GM23338 (cell line): ENCODE results near the gene SLC25A10. TPM values are rescaled to one million over a fixed set of nuclear protein-coding genes. Genes with fewer than 3 reads are reported as not detected.

ENCODE experiments used
- ATAC-seq: fragments of 200-7000 bp; cut with Tn5 transposase; 3 replicates; pipeline ENCODE4 v1.9.1; 2020
- DNase-seq: peaks from one replicate; pipeline ENCODE4 v3.0.0-alpha.2; 2015; ENCODE audit warnings: low spot score
- H2AFZ ChIP-seq: fragments of 200-600 bp; sonication (generic); 2 replicates; pipeline ENCODE4 v1.8.0; 2016; ENCODE audit warnings: antibody characterized with exemption, mild to moderate bottlenecking, moderate library complexity
- H3F3A ChIP-seq: fragments of 200-600 bp; sonication (generic); replicated peaks from 2 replicates; pipeline ENCODE4 v1.8.0; 2017; ENCODE audit warnings: antibody characterized with exemption, mixed run types, low read depth
- H3K27ac ChIP-seq: fragments of 200-600 bp; sonication (generic); 2 replicates; pipeline ENCODE4 v1.6.1; 2016; ENCODE audit warnings: low read depth
- H3K27me3 ChIP-seq: fragments of 200-600 bp; sonication (generic); 2 replicates; pipeline ENCODE4 v1.8.0; 2016; ENCODE audit warnings: mild to moderate bottlenecking, mixed run types, moderate library complexity; ENCODE audit not compliant: insufficient read depth
- H3K36me3 ChIP-seq: fragments of 200-600 bp; sonication (generic); 2 replicates; pipeline ENCODE4 v1.8.0; 2016; ENCODE audit warnings: mild to moderate bottlenecking; ENCODE audit not compliant: insufficient read depth
- H3K4me1 ChIP-seq: fragments of 200-600 bp; sonication (generic); 2 replicates; pipeline ENCODE4 v1.8.0; 2016; ENCODE audit warnings: mild to moderate bottlenecking, moderate library complexity; ENCODE audit not compliant: insufficient read depth
- H3K4me2 ChIP-seq: fragments of 200-600 bp; sonication (generic); 2 replicates; pipeline ENCODE4 v1.7.1; 2017; ENCODE audit warnings: mixed run types
- H3K4me3 ChIP-seq: fragments of 200-600 bp; sonication (generic); 2 replicates; pipeline ENCODE4 v1.6.1; 2016; ENCODE audit warnings: mixed run types
- H3K79me2 ChIP-seq: fragments of 200-600 bp; sonication (generic); replicated peaks from 2 replicates; pipeline ENCODE4 v1.8.0; 2017; ENCODE audit warnings: mild to moderate bottlenecking; ENCODE audit not compliant: insufficient read depth
- H3K9me2 ChIP-seq: fragments of 200-600 bp; sonication (generic); 2 replicates; pipeline ENCODE4 v1.8.0; 2017; ENCODE audit not compliant: insufficient read depth
- H4K20me1 ChIP-seq: fragments of 200-600 bp; sonication (generic); replicated peaks from 2 replicates; pipeline ENCODE4 v1.8.0; 2017; ENCODE audit warnings: mild to moderate bottlenecking; ENCODE audit not compliant: insufficient read depth
- H3K27ac Mint-ChIP-seq: 2 replicates; pipeline ENCODE4 v1.8.0; 2020; ENCODE audit warnings: inconsistent platforms, mild to moderate bottlenecking, moderate library complexity, mixed read lengths
- H3K27me3 Mint-ChIP-seq: 3 replicates; pipeline ENCODE4 v1.8.0; 2022; ENCODE audit warnings: low read depth, mild to moderate bottlenecking, moderate library complexity, mixed read lengths, inconsistent platforms; ENCODE audit not compliant: insufficient read depth, poor library complexity
- H3K36me3 Mint-ChIP-seq: 3 replicates; pipeline ENCODE4 v1.8.0; 2021; ENCODE audit warnings: low read depth, mild to moderate bottlenecking, inconsistent platforms, moderate library complexity, mixed read lengths
- H3K4me1 Mint-ChIP-seq: 3 replicates; pipeline ENCODE4 v1.8.0; 2020; ENCODE audit warnings: mild to moderate bottlenecking, inconsistent platforms, mixed read lengths
- H3K4me3 Mint-ChIP-seq: 3 replicates; pipeline ENCODE4 v1.8.0; 2021; ENCODE audit warnings: moderate library complexity, mild to moderate bottlenecking, inconsistent platforms, mixed read lengths
- H3K9me3 Mint-ChIP-seq: 3 replicates; pipeline ENCODE4 v1.8.0; 2020; ENCODE audit warnings: moderate library complexity, mild to moderate bottlenecking, inconsistent platforms, mixed read lengths
- CREB1 ChIP-seq: fragments of 250-450 bp; sonication (Bioruptor Pico); IDR thresholded peaks from 2 replicates; pipeline ENCODE4 v1.5.0; 2020; ENCODE audit warnings: low read depth, mild to moderate bottlenecking, moderate library complexity
- EZH2phosphoT487 ChIP-seq: fragments of 200-600 bp; sonication (generic); IDR thresholded peaks from one replicate; pipeline ENCODE4 v1.8.1; 2018; ENCODE audit warnings: antibody characterized with exemption; ENCODE audit not compliant: unreplicated experiment
- POLR2AphosphoS5 ChIP-seq: IDR thresholded peaks from 2 replicates; pipeline ENCODE4 v1.6.1; 2016; ENCODE audit warnings: antibody characterized with exemption, low read depth
- STAT1 ChIP-seq: IDR thresholded peaks from one replicate; pipeline ENCODE4 v1.6.1; 2016; ENCODE audit warnings: antibody characterized with exemption; ENCODE audit not compliant: unreplicated experiment
- ZNF331 ChIP-seq: fragments of 250-450 bp; sonication (Bioruptor Pico); IDR thresholded peaks from 2 replicates; pipeline ENCODE4 v1.5.0; 2020; ENCODE audit warnings: low read depth, mild to moderate bottlenecking, moderate library complexity
- polyA plus RNA-seq: library from polyadenylated mRNA; unstranded; fragments of >200 nt; fragmentation: Nextera tagmentation; extraction: Ambion mirVana; gene quantifications from 2 replicates; pipeline ENCODE4 v1.2.1, GENCODE V29; 2016
- total RNA-seq: library from RNA; depleted of rRNA; stranded (reverse); fragments of >200 nt; shearing (Covaris generic); gene quantifications from 2 replicates; pipeline ENCODE4 v1.2.3, GENCODE V29; 2014
- TF ChIP-seq, protein P1 (sequence below): IDR thresholded peaks from 2 replicates; pipeline ENCODE4 v1.6.1; 2016; ENCODE audit warnings: antibody characterized with exemption
- TF ChIP-seq, protein P2 (sequence below): fragments of 250-450 bp; sonication (Bioruptor Pico); IDR thresholded peaks from 2 replicates; pipeline ENCODE4 v1.5.0; 2020; ENCODE audit warnings: mild to moderate bottlenecking, moderate library complexity

Gene SLC25A10
- total and polyA plus RNA-seq, 2 experiments from 2014 or later = 25.7 to 47.4 TPM

DNA sequence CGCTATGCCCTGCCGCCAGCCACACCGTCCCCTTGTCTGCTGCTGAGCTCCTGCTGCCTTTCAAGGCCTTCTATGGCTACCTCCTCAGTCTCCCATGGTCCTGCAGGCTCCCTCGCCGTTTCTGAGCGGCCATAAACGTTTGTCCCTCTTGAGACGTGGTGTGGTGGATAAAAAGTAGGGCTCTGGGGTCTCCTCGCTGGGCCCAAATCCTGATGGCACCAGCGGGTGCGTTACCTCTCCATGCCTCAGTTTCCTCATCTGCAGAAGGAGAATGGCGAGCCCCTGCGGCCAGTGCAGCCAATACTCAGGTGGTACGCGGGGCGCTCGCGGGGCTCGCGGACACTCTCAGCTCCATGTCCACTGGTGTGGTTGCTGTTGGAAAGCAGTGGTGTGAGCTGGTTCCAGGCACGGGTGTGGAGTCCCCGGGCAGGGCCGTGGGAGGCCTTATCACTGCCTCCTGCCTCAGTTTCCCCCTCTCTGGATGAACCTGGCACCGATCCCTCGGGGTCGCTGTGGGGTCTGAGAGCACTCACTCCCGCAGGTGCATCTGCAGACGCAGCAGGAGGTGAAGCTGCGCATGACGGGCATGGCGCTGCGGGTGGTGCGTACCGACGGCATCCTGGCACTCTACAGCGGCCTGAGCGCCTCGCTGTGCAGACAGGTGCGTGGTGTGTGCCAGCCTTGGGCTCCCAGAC lies 2.5 kb downstream of the SLC25A10 start:
- Histone ChIP-seq H3K4me2 (no peak overlapping the region), H3K4me3 (no peak overlapping the region)
- H3K36me3 Mint-ChIP-seq = peaks cover 8% of the 10 kb centered on the region

More for the DNA sequence above, 2.5 kb downstream of the SLC25A10 start:
- Histone ChIP-seq H3K36me3 (no peaks in the 10 kb centered on the region), H2AFZ (no peak overlapping the region), H3K79me2 (peaks cover 13% of the 10 kb centered on the region), H4K20me1 (no peaks in the 10 kb centered on the region), H3K27me3 (no peaks in the 10 kb centered on the region), H3K4me1 (peaks cover 24% of the 10 kb centered on the region; the same call in 1 of the 2 replicates), H3F3A (peaks cover 13% of the 10 kb centered on the region), H3K9me2 (no peaks in the 10 kb centered on the region), H3K27ac (no peak overlapping the region)
- TF ChIP-seq, protein P1, sequence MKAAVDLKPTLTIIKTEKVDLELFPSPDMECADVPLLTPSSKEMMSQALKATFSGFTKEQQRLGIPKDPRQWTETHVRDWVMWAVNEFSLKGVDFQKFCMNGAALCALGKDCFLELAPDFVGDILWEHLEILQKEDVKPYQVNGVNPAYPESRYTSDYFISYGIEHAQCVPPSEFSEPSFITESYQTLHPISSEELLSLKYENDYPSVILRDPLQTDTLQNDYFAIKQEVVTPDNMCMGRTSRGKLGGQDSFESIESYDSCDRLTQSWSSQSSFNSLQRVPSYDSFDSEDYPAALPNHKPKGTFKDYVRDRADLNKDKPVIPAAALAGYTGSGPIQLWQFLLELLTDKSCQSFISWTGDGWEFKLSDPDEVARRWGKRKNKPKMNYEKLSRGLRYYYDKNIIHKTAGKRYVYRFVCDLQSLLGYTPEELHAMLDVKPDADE = no peak
- TF ChIP-seq, protein P2, sequence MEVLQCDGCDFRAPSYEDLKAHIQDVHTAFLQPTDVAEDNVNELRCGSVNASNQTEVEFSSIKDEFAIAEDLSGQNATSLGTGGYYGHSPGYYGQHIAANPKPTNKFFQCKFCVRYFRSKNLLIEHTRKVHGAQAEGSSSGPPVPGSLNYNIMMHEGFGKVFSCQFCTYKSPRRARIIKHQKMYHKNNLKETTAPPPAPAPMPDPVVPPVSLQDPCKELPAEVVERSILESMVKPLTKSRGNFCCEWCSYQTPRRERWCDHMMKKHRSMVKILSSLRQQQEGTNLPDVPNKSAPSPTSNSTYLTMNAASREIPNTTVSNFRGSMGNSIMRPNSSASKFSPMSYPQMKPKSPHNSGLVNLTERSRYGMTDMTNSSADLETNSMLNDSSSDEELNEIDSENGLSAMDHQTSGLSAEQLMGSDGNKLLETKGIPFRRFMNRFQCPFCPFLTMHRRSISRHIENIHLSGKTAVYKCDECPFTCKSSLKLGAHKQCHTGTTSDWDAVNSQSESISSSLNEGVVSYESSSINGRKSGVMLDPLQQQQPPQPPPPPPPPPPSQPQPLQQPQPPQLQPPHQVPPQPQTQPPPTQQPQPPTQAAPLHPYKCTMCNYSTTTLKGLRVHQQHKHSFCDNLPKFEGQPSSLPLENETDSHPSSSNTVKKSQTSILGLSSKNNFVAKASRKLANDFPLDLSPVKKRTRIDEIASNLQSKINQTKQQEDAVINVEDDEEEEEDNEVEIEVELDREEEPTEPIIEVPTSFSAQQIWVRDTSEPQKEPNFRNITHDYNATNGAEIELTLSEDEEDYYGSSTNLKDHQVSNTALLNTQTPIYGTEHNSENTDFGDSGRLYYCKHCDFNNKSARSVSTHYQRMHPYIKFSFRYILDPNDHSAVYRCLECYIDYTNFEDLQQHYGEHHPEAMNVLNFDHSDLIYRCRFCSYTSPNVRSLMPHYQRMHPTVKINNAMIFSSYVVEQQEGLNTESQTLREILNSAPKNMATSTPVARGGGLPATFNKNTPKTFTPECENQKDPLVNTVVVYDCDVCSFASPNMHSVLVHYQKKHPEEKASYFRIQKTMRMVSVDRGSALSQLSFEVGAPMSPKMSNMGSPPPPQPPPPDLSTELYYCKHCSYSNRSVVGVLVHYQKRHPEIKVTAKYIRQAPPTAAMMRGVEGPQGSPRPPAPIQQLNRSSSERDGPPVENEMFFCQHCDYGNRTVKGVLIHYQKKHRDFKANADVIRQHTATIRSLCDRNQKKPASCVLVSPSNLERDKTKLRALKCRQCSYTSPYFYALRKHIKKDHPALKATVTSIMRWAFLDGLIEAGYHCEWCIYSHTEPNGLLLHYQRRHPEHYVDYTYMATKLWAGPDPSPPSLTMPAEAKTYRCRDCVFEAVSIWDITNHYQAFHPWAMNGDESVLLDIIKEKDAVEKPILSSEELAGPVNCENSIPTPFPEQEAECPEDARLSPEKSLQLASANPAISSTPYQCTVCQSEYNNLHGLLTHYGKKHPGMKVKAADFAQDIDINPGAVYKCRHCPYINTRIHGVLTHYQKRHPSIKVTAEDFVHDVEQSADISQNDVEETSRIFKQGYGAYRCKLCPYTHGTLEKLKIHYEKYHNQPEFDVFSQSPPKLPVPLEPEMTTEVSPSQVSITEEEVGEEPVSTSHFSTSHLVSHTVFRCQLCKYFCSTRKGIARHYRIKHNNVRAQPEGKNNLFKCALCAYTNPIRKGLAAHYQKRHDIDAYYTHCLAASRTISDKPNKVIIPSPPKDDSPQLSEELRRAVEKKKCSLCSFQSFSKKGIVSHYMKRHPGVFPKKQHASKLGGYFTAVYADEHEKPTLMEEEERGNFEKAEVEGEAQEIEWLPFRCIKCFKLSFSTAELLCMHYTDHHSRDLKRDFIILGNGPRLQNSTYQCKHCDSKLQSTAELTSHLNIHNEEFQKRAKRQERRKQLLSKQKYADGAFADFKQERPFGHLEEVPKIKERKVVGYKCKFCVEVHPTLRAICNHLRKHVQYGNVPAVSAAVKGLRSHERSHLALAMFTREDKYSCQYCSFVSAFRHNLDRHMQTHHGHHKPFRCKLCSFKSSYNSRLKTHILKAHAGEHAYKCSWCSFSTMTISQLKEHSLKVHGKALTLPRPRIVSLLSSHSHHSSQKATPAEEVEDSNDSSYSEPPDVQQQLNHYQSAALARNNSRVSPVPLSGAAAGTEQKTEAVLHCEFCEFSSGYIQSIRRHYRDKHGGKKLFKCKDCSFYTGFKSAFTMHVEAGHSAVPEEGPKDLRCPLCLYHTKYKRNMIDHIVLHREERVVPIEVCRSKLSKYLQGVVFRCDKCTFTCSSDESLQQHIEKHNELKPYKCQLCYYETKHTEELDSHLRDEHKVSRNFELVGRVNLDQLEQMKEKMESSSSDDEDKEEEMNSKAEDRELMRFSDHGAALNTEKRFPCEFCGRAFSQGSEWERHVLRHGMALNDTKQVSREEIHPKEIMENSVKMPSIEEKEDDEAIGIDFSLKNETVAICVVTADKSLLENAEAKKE (CRISPR knock-in tag) = no peak
- TF ChIP-seq POLR2AphosphoS5 (no peak), EZH2phosphoT487 (no peak), CREB1 (no peak), STAT1 (no peak), ZNF331 (CRISPR knock-in tag) (no peak)
- Mint-ChIP-seq H3K4me3 (no peak overlapping the region), H3K27me3 (peaks cover 16% of the 10 kb centered on the region), H3K27ac (no peak overlapping the region), H3K9me3 (no peaks in the 10 kb centered on the region), H3K4me1 (peaks cover 22% of the 10 kb centered on the region)
- DNase-seq (no peak), ATAC-seq (no peak)
